Caco-2 (cell line): ENCODE measurements around the gene DUSP18. TPM values are rescaled to one million over a fixed set of nuclear protein-coding genes. Genes with fewer than 3 reads are reported as not detected.
A peak's percentile ranks its signal among the peaks of the same experiment; 100 is the strongest.

Experiments used
- BruUV-seq: library from RNA; stranded (reverse); fragments of 400-500 nt; replicated peaks from 2 replicates; lab custom pipeline; 2021; lab: Mats Ljungman, UMichigan
- CTCF ChIA-PET: fragments of 300-600 bp; sonication (Branson Sonifier 250); formaldehyde crosslinking; loops from one replicate; lab custom pipeline; 2022; ENCODE audit warnings: antibody characterized with exemption; lab: Charles Lee
- POLR2A ChIA-PET: fragments of 300-600 bp; sonication (Branson Sonifier 250); formaldehyde crosslinking; loops from one replicate; lab custom pipeline; 2022; ENCODE audit warnings: antibody characterized with exemption; lab: Charles Lee
- DNase-seq, 2 experiments: peaks; one replicate each; pipeline versions ENCODE4 v3.0.0 to v3.0.0-alpha.2; 2020 to 2022
- H3K27me3 ChIP-seq: replicated peaks from 2 replicates; pipeline ENCODE4 v1.6.0; 2011; ENCODE audit warnings: low read length; ENCODE audit not compliant: control insufficient read depth, insufficient read depth
- H3K36me3 ChIP-seq: 2 replicates; pipeline ENCODE4 v1.5.1; 2011; ENCODE audit warnings: low read length; ENCODE audit not compliant: control insufficient read depth, insufficient read depth
- H3K4me1 ChIP-seq: fragments of 250-450 bp; sonication (Bioruptor Pico); 2 replicates; pipeline ENCODE4 v1.5.1; 2020; ENCODE audit warnings: mild to moderate bottlenecking
- H3K4me3 ChIP-seq: 2 replicates; pipeline ENCODE4 v1.5.1; 2011; ENCODE audit warnings: low read depth, mild to moderate bottlenecking, control low read depth, low read length
- H3K9me3 ChIP-seq: fragments of 250-450 bp; sonication (Bioruptor Pico); 2 replicates; pipeline ENCODE4 v1.5.1; 2020; ENCODE audit warnings: mild to moderate bottlenecking, moderate library complexity
- H3K27ac Mint-ChIP-seq: one replicate; pipeline ENCODE4 v1.8.0; 2022; ENCODE audit warnings: mixed read lengths; ENCODE audit not compliant: unreplicated experiment
- H3K27me3 Mint-ChIP-seq: one replicate; pipeline ENCODE4 v1.8.0; 2022; ENCODE audit warnings: mixed read lengths; ENCODE audit not compliant: insufficient read depth, unreplicated experiment
- H3K36me3 Mint-ChIP-seq: one replicate; pipeline ENCODE4 v1.8.0; 2022; ENCODE audit warnings: mild to moderate bottlenecking, mixed read lengths; ENCODE audit not compliant: insufficient read depth, unreplicated experiment
- H3K4me1 Mint-ChIP-seq: one replicate; pipeline ENCODE4 v1.8.0; 2022; ENCODE audit warnings: low read depth, mixed read lengths; ENCODE audit not compliant: unreplicated experiment
- H3K4me3 Mint-ChIP-seq: one replicate; pipeline ENCODE4 v1.8.0; 2022; ENCODE audit warnings: mild to moderate bottlenecking, moderate library complexity, mixed read lengths; ENCODE audit not compliant: unreplicated experiment
- H3K9me3 Mint-ChIP-seq: one replicate; pipeline ENCODE4 v1.8.0; 2022; ENCODE audit warnings: mixed read lengths; ENCODE audit not compliant: unreplicated experiment
- intact Hi-C: fragments of 100-400 bp; cut with micrococcal nuclease; formaldehyde crosslinking; loops from one replicate; pipeline ENCODE4 v1.10.0; 2022; ENCODE audit not compliant: unreplicated experiment
- total RNA-seq: library from RNA; stranded (reverse); gene quantifications from 2 replicates; pipeline ENCODE4 v1.2.3, GENCODE V29; 2022
- TF ChIP-seq, protein P1 (sequence below), 2 experiments: fragments of 200-600 bp in 1 of 2; IDR thresholded peaks; 1 replicate in 1 of 2; 2 replicates in 1 of 2; pipeline versions ENCODE4 v1.5.1 to v1.8.0; 2011 to 2022; ENCODE audit warnings: antibody characterized with exemption in 1 of 2, control low read depth in 1 of 2, inconsistent platforms in 1 of 2, low read depth in 1 of 2, low read length in 1 of 2, mild to moderate bottlenecking in 1 of 2, moderate library complexity in 1 of 2; ENCODE audit not compliant: insufficient read depth in 1 of 2, severe bottlenecking in 1 of 2, unreplicated experiment in 1 of 2

The DUSP18 gene
- total RNA-seq, 1 experiment from 2014 or later: 6.0 TPM

DNA sequence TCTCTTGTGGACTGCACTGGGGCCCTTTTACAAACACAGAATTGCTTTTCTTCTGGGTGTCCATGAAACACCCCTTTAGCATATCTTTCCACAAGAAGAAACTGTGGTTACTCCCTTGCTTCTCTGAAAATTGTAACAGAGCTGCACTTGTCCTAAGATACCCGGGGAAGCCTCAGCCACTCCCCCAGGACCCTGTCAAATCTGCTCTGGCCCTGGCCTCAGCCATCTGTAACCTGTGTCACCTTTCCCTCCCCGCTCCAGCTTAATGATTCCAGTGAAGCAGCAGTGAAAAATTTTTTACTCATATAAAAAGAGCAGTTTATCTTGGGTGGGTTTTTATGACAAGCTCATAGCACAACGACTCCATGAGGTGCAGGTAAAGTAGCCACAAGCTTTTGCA is 3.4 kb upstream of the DUSP18 start:
- Mint-ChIP-seq H3K27ac (no peak overlapping the region), H3K4me3 (no peak overlapping the region), H3K9me3 (no peaks in the 10 kb centered on the region), H3K4me1 (peaks cover 10% of the 10 kb centered on the region), H3K27me3 (no peaks in the 10 kb centered on the region), H3K36me3 (no peaks in the 10 kb centered on the region)
- no peaks in the 10 kb centered on the region for H3K36me3 ChIP-seq
- H3K4me3 ChIP-seq: no peak overlapping the region
- ChIA-PET CTCF (no interaction called here), POLR2A (no interaction called here)
- H3K4me1 ChIP-seq: peaks cover 1% of the 10 kb centered on the region; the same call in 1 of the 2 replicates
- no TSS peak for BruUV-seq
- H3K9me3 ChIP-seq: no peaks in the 10 kb centered on the region
- H3K27me3 ChIP-seq: no peaks in the 10 kb centered on the region
- intact Hi-C loops: no loop called here
- TF ChIP-seq, protein P1, sequence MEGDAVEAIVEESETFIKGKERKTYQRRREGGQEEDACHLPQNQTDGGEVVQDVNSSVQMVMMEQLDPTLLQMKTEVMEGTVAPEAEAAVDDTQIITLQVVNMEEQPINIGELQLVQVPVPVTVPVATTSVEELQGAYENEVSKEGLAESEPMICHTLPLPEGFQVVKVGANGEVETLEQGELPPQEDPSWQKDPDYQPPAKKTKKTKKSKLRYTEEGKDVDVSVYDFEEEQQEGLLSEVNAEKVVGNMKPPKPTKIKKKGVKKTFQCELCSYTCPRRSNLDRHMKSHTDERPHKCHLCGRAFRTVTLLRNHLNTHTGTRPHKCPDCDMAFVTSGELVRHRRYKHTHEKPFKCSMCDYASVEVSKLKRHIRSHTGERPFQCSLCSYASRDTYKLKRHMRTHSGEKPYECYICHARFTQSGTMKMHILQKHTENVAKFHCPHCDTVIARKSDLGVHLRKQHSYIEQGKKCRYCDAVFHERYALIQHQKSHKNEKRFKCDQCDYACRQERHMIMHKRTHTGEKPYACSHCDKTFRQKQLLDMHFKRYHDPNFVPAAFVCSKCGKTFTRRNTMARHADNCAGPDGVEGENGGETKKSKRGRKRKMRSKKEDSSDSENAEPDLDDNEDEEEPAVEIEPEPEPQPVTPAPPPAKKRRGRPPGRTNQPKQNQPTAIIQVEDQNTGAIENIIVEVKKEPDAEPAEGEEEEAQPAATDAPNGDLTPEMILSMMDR (IDR thresholded peaks at IDR 0.05; ENCODE audit: insufficient read depth in 1 of 2, low read depth in 1 of 2, low read length in 1 of 2, severe bottlenecking in 1 of 2, unreplicated experiment in 1 of 2): no peak
- no peak for DNase-seq

DNA sequence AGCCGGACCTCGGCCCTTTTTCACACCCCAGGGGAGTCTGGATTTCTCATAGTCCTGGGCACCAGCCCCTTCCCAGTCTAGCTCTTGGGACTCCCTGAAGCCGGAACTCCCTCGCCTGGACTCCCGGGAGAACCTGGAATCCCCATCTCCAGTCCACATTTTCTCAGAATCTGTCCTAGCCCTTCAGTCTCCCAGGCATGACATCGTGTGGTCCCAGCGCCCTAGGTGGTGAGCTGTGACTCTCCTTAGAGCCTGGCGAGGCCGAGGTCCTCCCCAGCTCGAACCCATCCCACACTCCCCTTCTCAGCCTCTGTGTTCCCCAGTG is 673 bp upstream of the DUSP18 start:
- H3K27me3 ChIP-seq: no peaks in the 10 kb centered on the region; the same call in 1 of the 2 replicates
- Mint-ChIP-seq H3K4me3 (peak overlapping the region; percentile 94), H3K4me1 (peaks cover 17% of the 10 kb centered on the region), H3K27ac (peak overlapping the region; percentile 86), H3K27me3 (no peaks in the 10 kb centered on the region), H3K36me3 (no peaks in the 10 kb centered on the region), H3K9me3 (no peaks in the 10 kb centered on the region)
- H3K36me3 ChIP-seq: no peaks in the 10 kb centered on the region; the same call in 1 of the 2 replicates
- TF ChIP-seq, protein P1 (IDR thresholded peaks at IDR 0.05; ENCODE audit: insufficient read depth in 1 of 2, low read depth in 1 of 2, low read length in 1 of 2, severe bottlenecking in 1 of 2, unreplicated experiment in 1 of 2): no peak
- BruUV-seq: no TSS peak
- H3K9me3 ChIP-seq: no peaks in the 10 kb centered on the region
- POLR2A ChIA-PET: no interaction called here
- intact Hi-C loops: no loop called here
- H3K4me1 ChIP-seq: peaks cover 4% of the 10 kb centered on the region; the same call in 1 of the 2 replicates
- CTCF ChIA-PET: interaction anchor here (0.9 to 1.4 kb wide), 3 partner anchors 34 to 87 kb away, joined by 3 to 4 read pairs (median 3); partner anchors contain the start of gene PES1
- no peak for DNase-seq
- H3K4me3 ChIP-seq: peak overlapping the region; percentile 86

DNA sequence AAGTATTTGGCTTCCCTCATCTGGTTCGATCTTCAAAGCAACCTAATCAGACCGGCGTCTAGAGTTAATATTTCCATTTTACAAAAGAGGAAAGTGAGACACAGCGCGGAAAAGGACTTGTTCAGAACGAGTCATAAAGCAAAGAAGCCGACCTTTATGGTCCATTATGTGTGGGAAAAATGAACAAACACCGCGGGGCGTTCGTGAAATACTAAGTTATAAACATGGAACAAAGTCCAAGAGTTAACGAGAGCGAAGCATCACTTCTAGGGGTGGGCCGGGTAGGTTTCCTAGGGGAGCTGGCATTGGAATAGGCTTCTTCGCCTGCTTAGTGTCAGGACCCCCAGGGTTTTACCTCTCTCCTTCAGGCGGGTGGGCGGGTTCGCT is 575 bp downstream of the DUSP18 start:
- peak in 1 of 2 experiments; percentile 57 for DNase-seq
- Mint-ChIP-seq H3K4me1 (peaks cover 17% of the 10 kb centered on the region), H3K27ac (peak overlapping the region; percentile 86), H3K4me3 (peak overlapping the region; percentile 94), H3K36me3 (peaks cover 4% of the 10 kb centered on the region), H3K27me3 (no peaks in the 10 kb centered on the region), H3K9me3 (no peaks in the 10 kb centered on the region)
- TF ChIP-seq, protein P1 (IDR thresholded peaks at IDR 0.05; ENCODE audit: insufficient read depth in 1 of 2, low read depth in 1 of 2, low read length in 1 of 2, severe bottlenecking in 1 of 2, unreplicated experiment in 1 of 2): no peak
- Histone ChIP-seq H3K4me1 (peaks cover 4% of the 10 kb centered on the region; the same call in 1 of the 2 replicates), H3K36me3 (no peaks in the 10 kb centered on the region; the same call in 1 of the 2 replicates), H3K9me3 (no peaks in the 10 kb centered on the region), H3K4me3 (peak overlapping the region; percentile 86), H3K27me3 (no peaks in the 10 kb centered on the region; the same call in 1 of the 2 replicates)
- POLR2A ChIA-PET: interaction anchor here (0.5 kb wide), 1 partner anchor 75 kb away, joined by 16 read pairs; the partner anchor contains the start of gene PES1
- BruUV-seq: no TSS peak
- intact Hi-C loops: loop anchor here (1.0 kb wide), 1 partner anchor 32 kb away; the partner anchor contains the start of gene SLC35E4
- CTCF ChIA-PET: interaction anchor here (0.9 to 1.4 kb wide), 3 partner anchors 32 to 625 kb away, joined by 3 to 9 read pairs (median 4); partner anchors contain the start of gene PIK3IP1
